Uterus (tissue), 4 donors: Measurements from ENCODE around the gene WDR33. TPM values are rescaled to one million over a fixed set of nuclear protein-coding genes. Genes with fewer than 3 reads are reported as not detected.

Experiments
- DNase-seq, 2 donors: peaks; one replicate each; pipeline ENCODE4 v3.0.0-alpha.2; 2019 to 2020
- H3K27ac ChIP-seq, 2 donors: fragments of 200-600 bp; sonication (generic); 1 replicate in 1 of 2; 2 replicates in 1 of 2; pipeline ENCODE4 v1.5.1; 2016 to 2018
- H3K27me3 ChIP-seq, 2 donors: fragments of 200-600 bp; sonication (generic); one replicate each; pipeline ENCODE4 v1.5.1; 2018 to 2019; ENCODE audit warnings: control low read depth in 1 of 2
- H3K36me3 ChIP-seq, 2 donors: fragments of 200-600 bp; sonication (generic); one replicate each; pipeline ENCODE4 v1.5.1; 2019; ENCODE audit warnings: control low read depth in 1 of 2
- H3K4me1 ChIP-seq, 2 donors: fragments of 200-600 bp; sonication (generic); one replicate each; pipeline ENCODE4 v1.5.1; 2018 to 2019; ENCODE audit warnings: control low read depth in 1 of 2
- H3K4me3 ChIP-seq, 2 donors: fragments of 200-600 bp; sonication (generic); 1 replicate in 1 of 2; 2 replicates in 1 of 2; pipeline ENCODE4 v1.5.1; 2018 to 2019; ENCODE audit warnings: mild to moderate bottlenecking in 1 of 2
- H3K9me3 ChIP-seq, 2 donors: fragments of 200-600 bp; sonication (generic); one replicate each; pipeline ENCODE4 v1.5.1; 2019; ENCODE audit warnings: control low read depth in 1 of 2
- POLR2A ChIP-seq, 2 donors: fragments of 450-650 bp; IDR thresholded peaks; one replicate each; pipeline ENCODE4 v1.6.1; 2016; ENCODE audit warnings: antibody characterized with exemption in 2 of 2, mild to moderate bottlenecking in 1 of 2, moderate library complexity in 1 of 2
- intact Hi-C: fragments of 100-400 bp; cut with DNase I; formaldehyde crosslinking; loops from one replicate; pipeline ENCODE4 v1.15.1; 2023; ENCODE audit warnings: low total_unique reads
- total RNA-seq, 4 donors: library from RNA; depleted of rRNA in 3 of 4; stranded (reverse); fragments of >200 nt in 3 of 4; gene quantifications; one replicate each; pipeline versions ENCODE4 v1.1.0 to v1.2.4, GENCODE V29; 2014 to 2023
- TF ChIP-seq, protein P1 (sequence below), 4 experiments: fragments of 200-600 bp in 2 of 4; fragments of 450-650 bp in 2 of 4; sonication (generic) in 2 of 4; IDR thresholded peaks; one replicate each; pipeline ENCODE4 v1.5.1; 2016 to 2019; ENCODE audit warnings: antibody characterized with exemption in 4 of 4, mild to moderate bottlenecking in 2 of 4, moderate library complexity in 1 of 4
- donor health status: DM: yes; HTN: yes; CAD: no.

The WDR33 gene
- total RNA-seq, 4 donors from 2014 or later, result 27.4 to 98.2 (median 59.7) TPM

GRCh38 chr2:127852388-127852787, 41.4 kb upstream of the WDR33 start:
- peaks cover 3 to 14% of the 10 kb centered on the region in 2 donors for H3K4me1 ChIP-seq
- H3K27ac ChIP-seq, result no peak overlapping the region
- no peaks in the 10 kb centered on the region for H3K9me3 ChIP-seq
- H3K4me3 ChIP-seq, result no peak overlapping the region
- DNase-seq, result no peak
- TF ChIP-seq, protein P1, sequence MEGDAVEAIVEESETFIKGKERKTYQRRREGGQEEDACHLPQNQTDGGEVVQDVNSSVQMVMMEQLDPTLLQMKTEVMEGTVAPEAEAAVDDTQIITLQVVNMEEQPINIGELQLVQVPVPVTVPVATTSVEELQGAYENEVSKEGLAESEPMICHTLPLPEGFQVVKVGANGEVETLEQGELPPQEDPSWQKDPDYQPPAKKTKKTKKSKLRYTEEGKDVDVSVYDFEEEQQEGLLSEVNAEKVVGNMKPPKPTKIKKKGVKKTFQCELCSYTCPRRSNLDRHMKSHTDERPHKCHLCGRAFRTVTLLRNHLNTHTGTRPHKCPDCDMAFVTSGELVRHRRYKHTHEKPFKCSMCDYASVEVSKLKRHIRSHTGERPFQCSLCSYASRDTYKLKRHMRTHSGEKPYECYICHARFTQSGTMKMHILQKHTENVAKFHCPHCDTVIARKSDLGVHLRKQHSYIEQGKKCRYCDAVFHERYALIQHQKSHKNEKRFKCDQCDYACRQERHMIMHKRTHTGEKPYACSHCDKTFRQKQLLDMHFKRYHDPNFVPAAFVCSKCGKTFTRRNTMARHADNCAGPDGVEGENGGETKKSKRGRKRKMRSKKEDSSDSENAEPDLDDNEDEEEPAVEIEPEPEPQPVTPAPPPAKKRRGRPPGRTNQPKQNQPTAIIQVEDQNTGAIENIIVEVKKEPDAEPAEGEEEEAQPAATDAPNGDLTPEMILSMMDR (IDR thresholded peaks at IDR 0.05), result no peak
- no peak for TF ChIP-seq POLR2A (IDR thresholded peaks at IDR 0.05)
- no peaks in the 10 kb centered on the region for H3K27me3 ChIP-seq
- intact Hi-C loops, result no loop called here
- no peaks in the 10 kb centered on the region for H3K36me3 ChIP-seq

GRCh38 chr2:127847931-127848330, 37.0 kb upstream of the WDR33 start:
- no peaks in the 10 kb centered on the region for H3K36me3 ChIP-seq
- DNase-seq, result no peak
- H3K27ac ChIP-seq, result no peak overlapping the region
- intact Hi-C loops, result no loop called here
- no peaks in the 10 kb centered on the region for H3K27me3 ChIP-seq
- no peak overlapping the region for H3K4me3 ChIP-seq
- H3K9me3 ChIP-seq, result no peaks in the 10 kb centered on the region
- TF ChIP-seq, protein P1 (IDR thresholded peaks at IDR 0.05), result no peak
- TF ChIP-seq POLR2A (IDR thresholded peaks at IDR 0.05), result no peak
- H3K4me1 ChIP-seq, result no peaks in the 10 kb centered on the region

- H3K36me3 ChIP-seq, result no peaks in the 10 kb centered on the region
Observed at GRCh38 chr2:127844973-127845372, 34.0 kb upstream of the WDR33 start.

DNA sequence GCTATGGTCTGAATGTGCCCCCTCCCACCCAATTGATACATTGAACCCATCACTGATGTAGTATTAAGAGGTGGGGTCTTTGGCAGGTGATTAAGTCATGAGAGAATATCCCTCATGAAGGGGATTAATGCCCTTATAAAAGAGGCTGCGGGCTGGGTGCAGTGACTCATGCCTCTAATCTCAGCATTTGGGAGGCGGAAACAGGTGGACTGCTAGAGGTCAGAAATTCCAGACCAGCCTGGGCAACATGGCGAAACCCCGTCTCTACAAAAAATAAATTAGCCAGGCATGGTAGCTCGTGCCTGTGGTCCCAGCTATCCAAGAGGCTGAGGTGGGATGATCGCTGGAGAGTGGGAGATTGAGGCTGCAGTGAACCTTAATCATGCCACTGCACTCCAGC, 32.7 kb upstream of the WDR33 start:
- Histone ChIP-seq H3K9me3 (no peaks in the 10 kb centered on the region), H3K27me3 (no peaks in the 10 kb centered on the region), H3K27ac (no peak overlapping the region), H3K4me1 (no peaks in the 10 kb centered on the region), H3K36me3 (no peaks in the 10 kb centered on the region), H3K4me3 (no peak overlapping the region)
- intact Hi-C loops, result no loop called here
- no peak for TF ChIP-seq POLR2A (IDR thresholded peaks at IDR 0.05)
- TF ChIP-seq, protein P1 (IDR thresholded peaks at IDR 0.05), result no peak
- no peak for DNase-seq

More at GRCh38 chr2:127844973-127845372, 34.0 kb upstream of the WDR33 start:
- Histone ChIP-seq H3K27me3 (no peaks in the 10 kb centered on the region), H3K9me3 (no peaks in the 10 kb centered on the region), H3K4me3 (no peak overlapping the region), H3K4me1 (no peaks in the 10 kb centered on the region), H3K27ac (no peak overlapping the region)
- DNase-seq, result no peak
- intact Hi-C loops, result no loop called here
- TF ChIP-seq POLR2A (IDR thresholded peaks at IDR 0.05), result no peak
- TF ChIP-seq, protein P1 (IDR thresholded peaks at IDR 0.05), result no peak

DNA sequence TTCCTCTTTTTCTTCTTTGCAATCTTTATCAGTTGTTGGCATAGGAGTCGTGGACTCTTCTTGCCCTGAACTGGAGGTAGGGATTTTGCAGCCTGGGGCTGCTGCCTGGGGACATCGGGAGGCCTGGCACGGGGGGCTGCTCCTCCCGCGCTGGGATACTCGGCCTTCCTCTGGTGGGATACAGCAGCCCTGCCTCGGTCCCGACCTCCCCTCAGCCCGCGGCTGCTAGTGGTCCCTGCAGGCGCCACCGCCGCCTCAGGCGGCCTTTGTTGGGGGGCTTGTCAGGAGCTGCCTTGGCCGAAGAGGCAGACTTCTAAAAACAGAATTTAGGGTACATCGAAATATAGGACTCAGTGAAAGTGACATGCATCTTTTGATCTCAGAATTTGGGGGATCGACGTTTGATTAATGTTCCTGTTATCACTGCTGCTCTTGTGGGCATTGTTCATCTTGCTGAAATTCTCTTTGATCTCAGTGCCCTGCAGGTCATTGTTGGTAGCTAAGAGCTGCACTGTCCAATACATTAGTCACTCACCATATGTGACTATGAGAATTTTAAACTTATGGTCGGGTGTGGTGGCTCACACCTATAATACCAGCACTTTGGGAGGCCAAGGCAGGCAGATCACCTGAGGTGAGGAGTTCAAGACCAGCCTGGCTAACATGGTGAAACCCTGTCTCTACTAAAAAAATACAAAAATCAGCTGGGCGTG, 30.7 kb upstream of the WDR33 start:
- intact Hi-C loops, result no loop called here
- no peak for DNase-seq
- no peak overlapping the region for H3K4me3 ChIP-seq
- H3K27me3 ChIP-seq, result no peaks in the 10 kb centered on the region
- H3K4me1 ChIP-seq, result no peaks in the 10 kb centered on the region
- H3K36me3 ChIP-seq, result no peaks in the 10 kb centered on the region
- no peaks in the 10 kb centered on the region for H3K9me3 ChIP-seq
- no peak for TF ChIP-seq POLR2A (IDR thresholded peaks at IDR 0.05)
- TF ChIP-seq, protein P1 (IDR thresholded peaks at IDR 0.05), result no peak
- H3K27ac ChIP-seq, result no peak overlapping the region
